ENCODE measurements around the gene TMEM39A.

The TMEM39A gene, protein sequence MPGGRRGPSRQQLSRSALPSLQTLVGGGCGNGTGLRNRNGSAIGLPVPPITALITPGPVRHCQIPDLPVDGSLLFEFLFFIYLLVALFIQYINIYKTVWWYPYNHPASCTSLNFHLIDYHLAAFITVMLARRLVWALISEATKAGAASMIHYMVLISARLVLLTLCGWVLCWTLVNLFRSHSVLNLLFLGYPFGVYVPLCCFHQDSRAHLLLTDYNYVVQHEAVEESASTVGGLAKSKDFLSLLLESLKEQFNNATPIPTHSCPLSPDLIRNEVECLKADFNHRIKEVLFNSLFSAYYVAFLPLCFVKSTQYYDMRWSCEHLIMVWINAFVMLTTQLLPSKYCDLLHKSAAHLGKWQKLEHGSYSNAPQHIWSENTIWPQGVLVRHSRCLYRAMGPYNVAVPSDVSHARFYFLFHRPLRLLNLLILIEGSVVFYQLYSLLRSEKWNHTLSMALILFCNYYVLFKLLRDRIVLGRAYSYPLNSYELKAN

GRCh38 chr3:119463171-119464169 is at the start of gene TMEM39A:
TMEM39A (minus strand) TSS chr3:119463615; CDS start chr3:119462074, 1,541 bp downstream.
- peak; percentile 96 to 99 (median 97) for DNase-seq (ENCODE audit: low read depth in 2 of 3, low spot score in 1 of 3)

- DNase-seq (ENCODE audit: low read depth in 2 of 3, low spot score in 1 of 3) = no peak
Measured at GRCh38 chr3:119510690-119511089, 47.3 kb upstream of the TMEM39A start.

GRCh38 chr3:119508172-119508845 is 44.9 kb upstream of the TMEM39A start:
- peak in 1 of 3 donors; percentile 16 for DNase-seq (ENCODE audit: low read depth in 2 of 3, low spot score in 1 of 3)

DNA sequence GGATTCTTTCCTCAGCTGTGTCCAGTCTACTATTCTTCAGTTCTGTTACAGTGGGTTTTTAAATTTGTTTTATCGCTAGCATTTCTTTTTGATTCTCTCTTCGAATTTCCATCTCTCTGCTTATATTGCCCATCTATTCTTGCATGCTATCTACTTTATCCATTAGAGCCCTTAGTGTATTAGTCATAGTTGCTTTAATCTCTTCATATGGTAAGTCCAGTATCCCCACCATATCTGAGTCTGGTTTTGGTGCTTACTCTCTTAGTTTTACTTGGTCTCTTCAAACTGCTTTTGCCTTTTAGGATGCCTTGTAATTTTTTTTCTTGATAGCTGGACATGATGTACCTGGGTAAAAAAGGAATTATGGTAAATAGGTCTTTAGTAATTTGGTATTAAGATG is 44.0 kb upstream of the TMEM39A start:
- DNase-seq (ENCODE audit: low read depth in 2 of 3, low spot score in 1 of 3) = no peak

GRCh38 chr3:119506631-119507030 is 43.2 kb upstream of the TMEM39A start:
- DNase-seq (ENCODE audit: low read depth in 2 of 3, low spot score in 1 of 3) = no peak

GRCh38 chr3:119500901-119501300 is 37.5 kb upstream of the TMEM39A start:
- no peak for DNase-seq (ENCODE audit: low read depth in 2 of 3, low spot score in 1 of 3)

- no peak for DNase-seq (ENCODE audit: low read depth in 2 of 3, low spot score in 1 of 3)
Measured at GRCh38 chr3:119500265-119500664, 36.9 kb upstream of the TMEM39A start.

GRCh38 chr3:119498186-119499011 is 35.0 kb upstream of the TMEM39A start, which contains the start of gene TIMMDC1:
TIMMDC1 (plus strand) TSS chr3:119498547; CDS start chr3:119498734, 187 bp downstream.
- peak; percentile 94 to 96 (median 94) for DNase-seq (ENCODE audit: low read depth in 2 of 3, low spot score in 1 of 3)

GRCh38 chr3:119497820-119498185 is 34.4 kb upstream of the TMEM39A start:
- DNase-seq (ENCODE audit: low read depth in 2 of 3, low spot score in 1 of 3) = no peak

DNA sequence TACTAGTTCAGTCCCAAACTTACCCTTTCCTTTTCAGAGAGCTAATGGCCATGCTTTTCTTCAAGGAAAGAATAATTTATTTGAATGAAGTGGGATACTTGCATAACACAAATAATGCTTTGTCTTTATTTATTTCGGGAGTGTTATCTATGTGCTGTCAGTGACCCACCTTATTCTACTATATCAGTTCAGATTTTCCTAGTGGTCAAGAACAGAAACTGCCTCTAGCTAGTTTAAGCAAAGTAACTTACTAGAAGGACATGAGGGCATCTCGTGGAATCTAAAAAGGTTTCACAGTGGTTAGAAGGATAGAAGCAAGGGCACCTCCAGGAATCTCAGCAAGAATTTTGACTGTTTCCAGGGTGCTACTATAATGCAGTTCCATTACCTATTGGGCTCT is 31.2 kb upstream of the TMEM39A start:
- no peak for DNase-seq (ENCODE audit: low read depth in 2 of 3, low spot score in 1 of 3)

- DNase-seq (ENCODE audit: low read depth in 2 of 3, low spot score in 1 of 3) = no peak
Measured at GRCh38 chr3:119492810-119493209, 29.4 kb upstream of the TMEM39A start.

- no peak for DNase-seq (ENCODE audit: low read depth in 2 of 3, low spot score in 1 of 3)
Measured at GRCh38 chr3:119492128-119492527, 28.7 kb upstream of the TMEM39A start.

DNA sequence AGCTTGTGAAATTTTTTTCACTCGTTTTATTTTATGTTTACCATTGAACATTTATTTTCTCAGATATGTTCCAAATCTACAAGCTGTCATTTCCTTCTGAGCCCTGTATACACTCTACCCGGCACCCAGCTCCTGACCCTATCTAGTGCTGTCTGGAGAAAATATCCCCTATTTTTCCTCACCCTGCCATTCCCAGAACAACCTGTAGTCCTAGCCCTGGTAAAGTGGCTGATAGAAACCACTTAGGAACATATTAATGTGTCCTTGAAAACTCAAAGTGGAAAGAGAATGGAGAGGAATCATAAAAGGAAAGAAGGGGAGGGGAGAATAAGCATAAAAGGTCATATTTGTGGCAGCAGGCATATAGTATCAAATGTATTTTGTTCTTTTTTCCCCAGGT is 26.7 kb upstream of the TMEM39A start:
- DNase-seq (ENCODE audit: low read depth in 2 of 3, low spot score in 1 of 3) = no peak

GRCh38 chr3:119485563-119485962 is 22.1 kb upstream of the TMEM39A start:
- DNase-seq (ENCODE audit: low read depth in 2 of 3, low spot score in 1 of 3) = no peak

DNA sequence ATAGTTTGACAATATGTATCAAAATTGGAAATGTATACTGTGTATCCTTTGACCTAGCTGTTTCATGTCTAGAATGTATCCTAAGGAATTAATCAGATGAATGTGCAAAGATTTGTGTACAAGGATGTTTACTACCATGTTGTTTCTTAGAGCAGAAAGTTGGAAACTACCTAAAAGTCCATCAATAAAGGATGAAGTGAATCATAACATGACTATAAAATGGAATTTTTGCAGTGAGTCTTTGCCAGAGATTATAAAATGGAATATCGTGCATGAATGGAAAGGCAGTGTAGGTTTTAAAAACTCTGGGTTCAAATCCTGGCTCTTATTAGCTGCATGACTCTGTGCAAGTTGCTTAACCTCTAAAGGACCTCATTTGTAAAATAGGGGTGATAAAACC is 19.7 kb upstream of the TMEM39A start:
- DNase-seq (ENCODE audit: low read depth in 2 of 3, low spot score in 1 of 3) = no peak

DNA sequence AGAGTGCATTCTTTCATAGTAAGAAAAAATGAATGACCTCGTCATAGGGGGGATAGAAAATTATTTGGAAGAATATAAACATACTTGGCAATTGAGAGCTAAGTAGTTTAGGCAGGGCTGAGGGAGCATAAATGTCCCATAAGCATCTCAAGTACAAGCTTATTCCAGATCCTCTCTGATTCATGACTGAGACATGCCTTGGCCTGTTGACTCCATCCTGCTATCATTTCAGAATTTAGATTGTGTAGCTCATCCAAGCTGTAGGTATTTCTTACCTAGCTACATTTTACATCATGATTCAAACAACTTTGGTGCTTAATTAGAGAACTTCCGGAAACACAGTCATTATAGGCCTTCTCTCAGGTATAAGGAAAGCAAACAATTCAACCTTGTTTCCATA is 17.7 kb upstream of the TMEM39A start:
- no peak for DNase-seq (ENCODE audit: low read depth in 2 of 3, low spot score in 1 of 3)

DNA sequence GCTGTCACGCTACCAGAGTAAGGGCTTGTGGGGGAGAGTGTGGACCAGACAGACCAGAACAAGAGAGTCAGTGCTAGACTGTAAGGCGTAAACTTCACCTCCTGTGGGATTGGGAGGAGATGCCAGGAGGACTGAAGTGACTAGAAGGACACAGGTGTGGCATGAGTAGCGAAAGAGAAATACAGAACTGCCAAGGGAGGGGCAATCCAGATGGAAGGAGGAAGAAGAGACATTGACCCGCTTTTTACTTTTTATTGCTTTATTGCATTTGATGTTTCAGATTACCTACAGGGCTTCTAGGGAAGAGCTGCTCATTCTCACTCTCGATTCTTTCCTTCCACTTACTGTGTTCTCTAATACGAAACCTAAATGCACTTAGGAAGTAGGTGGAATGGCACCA is 7.5 kb upstream of the TMEM39A start:
- DNase-seq (ENCODE audit: low read depth in 2 of 3, low spot score in 1 of 3) = no peak

DNA sequence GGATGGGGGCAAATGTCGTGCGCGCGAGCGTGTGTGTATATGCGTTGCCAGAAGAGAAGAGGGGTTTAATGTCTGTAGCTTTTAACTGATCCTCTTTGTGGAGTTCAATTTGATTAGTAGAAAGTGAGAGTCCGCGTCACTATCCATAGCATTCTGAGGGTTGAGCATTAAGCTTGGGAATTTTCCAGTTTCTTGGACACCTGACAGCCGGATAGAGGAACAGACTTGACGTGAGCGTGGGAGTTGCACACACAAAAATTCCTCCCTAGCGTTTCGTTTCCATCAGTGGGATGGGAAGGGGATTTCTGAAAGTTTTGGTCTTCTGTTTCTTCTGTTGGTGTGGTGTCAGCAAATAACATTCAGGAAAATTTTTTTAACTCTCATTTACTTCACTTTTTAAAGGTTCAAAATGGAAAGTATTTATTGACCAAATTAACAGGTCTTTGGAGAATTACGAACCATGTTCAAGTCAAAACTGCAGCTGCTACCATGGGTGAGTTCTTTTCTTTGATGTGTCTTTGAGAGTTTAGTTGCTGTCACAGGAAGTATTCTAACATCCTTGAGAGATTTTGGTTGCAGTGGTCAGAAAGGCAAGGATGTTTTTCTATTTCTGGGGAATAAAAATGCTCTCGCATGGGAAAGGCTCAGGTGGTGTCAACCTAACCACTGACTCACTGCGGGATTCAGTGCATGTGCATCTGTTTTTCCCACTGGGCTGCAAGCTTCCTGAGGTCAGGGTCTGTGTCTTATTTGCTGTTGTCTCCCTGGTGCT is 6.2 kb upstream of the TMEM39A start:
- no peak for DNase-seq (ENCODE audit: low read depth in 2 of 3, low spot score in 1 of 3)

GRCh38 chr3:119468041-119468440 is 4.6 kb upstream of the TMEM39A start:
- DNase-seq (ENCODE audit: low read depth in 2 of 3, low spot score in 1 of 3) = no peak
